GM12878 (cell line): Measurements from ENCODE around the gene MACROD2.

Experiments used
- ATF3 ChIP-seq: IDR thresholded peaks from 2 replicates; pipeline ENCODE4 v1.6.1; 2011; ENCODE audit warnings: low read depth, mild to moderate bottlenecking, low read length, moderate library complexity, borderline replicate concordance; ENCODE audit errors: extremely low read depth
- BHLHE40 ChIP-seq, 2 experiments: fragments of 450-650 bp in 1 of 2; IDR thresholded peaks; 2 replicates each; pipeline ENCODE4 v1.6.1; 2011 to 2017; ENCODE audit warnings: low read depth in 2 of 2, borderline replicate concordance in 1 of 2, improper control_type of control experiment in 1 of 2, low read length in 1 of 2, mild to moderate bottlenecking in 1 of 2
- CTCF ChIP-seq, 3 experiments: IDR thresholded peaks in 2 of 3; conservative IDR thresholded peaks in 1 of 3; 2 replicates each; pipeline ENCODE4 v1.5.1; 2011; ENCODE audit warnings: low read depth in 3 of 3, low read length in 3 of 3, mild to moderate bottlenecking in 3 of 3, control low read depth in 2 of 3, moderate library complexity in 2 of 3, inconsistent platforms in 1 of 3, mixed read lengths in 1 of 3; ENCODE audit not compliant: control insufficient read depth in 2 of 3, insufficient read depth in 1 of 3; ENCODE audit errors: extremely low read depth in 1 of 3
- FOS ChIP-seq: IDR thresholded peaks from 3 replicates; pipeline ENCODE4 v1.6.1; 2011; ENCODE audit warnings: borderline replicate concordance; ENCODE audit not compliant: insufficient read length; ENCODE audit errors: extremely low read depth

GRCh38 chr20:14493408-14493807 is 498.1 kb downstream of the MACROD2 start:
- TF ChIP-seq ATF3 (no peak), CTCF (IDR thresholded peaks at IDR 0.05 in 2 of 3, conservative IDR thresholded peaks at IDR 0.05 in 1 of 3; ENCODE audit: control insufficient read depth in 2 of 3, extremely low read depth in 1 of 3, insufficient read depth in 1 of 3, low read depth in 3 of 3, low read length in 3 of 3) (no peak), BHLHE40 (IDR thresholded peaks at IDR 0.05; ENCODE audit: borderline replicate concordance in 1 of 2, low read depth in 2 of 2, low read length in 1 of 2) (no peak), FOS (no peak)
